Measurements from ENCODE around the gene BRAT1.

The BRAT1 gene

DNA sequence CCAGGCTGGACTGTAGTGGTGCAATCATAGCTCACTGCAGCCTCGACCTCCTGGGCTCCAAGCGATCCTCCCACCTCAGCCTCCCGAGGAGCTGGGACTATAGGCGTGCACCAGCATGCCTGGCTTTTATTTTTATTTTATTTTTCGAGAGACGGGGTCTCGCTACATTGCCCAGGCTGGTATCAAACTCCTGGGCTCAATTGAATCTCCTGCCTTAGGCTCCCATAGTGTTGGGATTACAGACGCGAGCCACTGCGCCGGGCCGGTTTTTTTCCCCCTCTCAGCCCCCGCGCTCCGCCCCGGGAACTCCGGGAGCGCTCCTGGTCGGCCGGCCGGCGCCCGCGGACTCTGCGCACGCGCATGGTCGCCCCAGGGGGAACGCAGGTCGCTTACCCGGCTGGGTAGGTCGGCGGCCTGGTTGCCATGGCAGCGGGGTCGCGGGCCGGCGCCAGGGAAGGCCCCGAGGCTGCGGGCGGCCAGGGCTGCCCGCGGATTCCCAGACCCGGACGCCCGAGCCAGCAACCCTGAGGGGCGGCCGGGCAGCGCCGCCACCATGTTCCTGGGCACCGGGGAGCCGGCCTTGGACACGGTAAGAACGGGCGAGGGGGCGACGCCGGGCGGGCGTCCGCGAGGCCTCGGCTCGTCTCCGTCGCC lies 3.4 kb upstream of the BRAT1 start, which contains the start of gene IQCE:
Gene IQCE (plus strand): TSS at position 351 of the 654 bp plus-strand sequence. CDS start 203 bp downstream, at position 554.
- no peaks in the 10 kb centered on the region for H3K27me3 Mint-ChIP-seq (ENCODE audit: low read depth)
- peak within 1 kb of the TSS; percentile 76 for H3K4me3 Mint-ChIP-seq
- no peaks in the 10 kb centered on the region for H3K9me3 Mint-ChIP-seq
- H3K36me3 Mint-ChIP-seq (ENCODE audit: low read depth), result peaks cover 1% of the 10 kb centered on the region
- H3K4me1 Mint-ChIP-seq (ENCODE audit: low read depth), result peaks cover 25% of the 10 kb centered on the region
- peak within 1 kb of the TSS; percentile 31 for H3K27ac Mint-ChIP-seq

- Mint-ChIP-seq H3K36me3 (ENCODE audit: low read depth) (peaks cover 11% of the 10 kb centered on the region), H3K4me3 (peak overlapping the region; percentile 86), H3K27me3 (ENCODE audit: low read depth) (no peaks in the 10 kb centered on the region), H3K27ac (peak overlapping the region; percentile 81), H3K9me3 (no peaks in the 10 kb centered on the region), H3K4me1 (ENCODE audit: low read depth) (peaks cover 24% of the 10 kb centered on the region)
Observed at GRCh38 chr7:2554661-2555111, 638 bp downstream of the BRAT1 start.

GRCh38 chr7:2553831-2554581 lies 1.3 kb downstream of the BRAT1 start:
- Mint-ChIP-seq H3K36me3 (ENCODE audit: low read depth) (peaks cover 16% of the 10 kb centered on the region), H3K9me3 (no peaks in the 10 kb centered on the region), H3K27ac (peak overlapping the region; percentile 81), H3K4me3 (peak overlapping the region; percentile 86), H3K27me3 (ENCODE audit: low read depth) (no peaks in the 10 kb centered on the region), H3K4me1 (ENCODE audit: low read depth) (peaks cover 26% of the 10 kb centered on the region)

- no peaks in the 10 kb centered on the region for H3K9me3 Mint-ChIP-seq
- H3K4me1 Mint-ChIP-seq (ENCODE audit: low read depth), result peaks cover 26% of the 10 kb centered on the region
- H3K27me3 Mint-ChIP-seq (ENCODE audit: low read depth), result no peaks in the 10 kb centered on the region
- H3K4me3 Mint-ChIP-seq, result peak overlapping the region; percentile 20
- peaks cover 19% of the 10 kb centered on the region for H3K36me3 Mint-ChIP-seq (ENCODE audit: low read depth)
- H3K27ac Mint-ChIP-seq, result no peak overlapping the region
Observed at GRCh38 chr7:2553108-2553507, 2.2 kb downstream of the BRAT1 start.

GRCh38 chr7:2551418-2551817 lies 3.9 kb downstream of the BRAT1 start:
- Mint-ChIP-seq H3K4me3 (no peak overlapping the region), H3K9me3 (no peaks in the 10 kb centered on the region), H3K36me3 (ENCODE audit: low read depth) (peaks cover 24% of the 10 kb centered on the region), H3K27me3 (ENCODE audit: low read depth) (no peaks in the 10 kb centered on the region), H3K27ac (no peak overlapping the region), H3K4me1 (ENCODE audit: low read depth) (peaks cover 22% of the 10 kb centered on the region)

DNA sequence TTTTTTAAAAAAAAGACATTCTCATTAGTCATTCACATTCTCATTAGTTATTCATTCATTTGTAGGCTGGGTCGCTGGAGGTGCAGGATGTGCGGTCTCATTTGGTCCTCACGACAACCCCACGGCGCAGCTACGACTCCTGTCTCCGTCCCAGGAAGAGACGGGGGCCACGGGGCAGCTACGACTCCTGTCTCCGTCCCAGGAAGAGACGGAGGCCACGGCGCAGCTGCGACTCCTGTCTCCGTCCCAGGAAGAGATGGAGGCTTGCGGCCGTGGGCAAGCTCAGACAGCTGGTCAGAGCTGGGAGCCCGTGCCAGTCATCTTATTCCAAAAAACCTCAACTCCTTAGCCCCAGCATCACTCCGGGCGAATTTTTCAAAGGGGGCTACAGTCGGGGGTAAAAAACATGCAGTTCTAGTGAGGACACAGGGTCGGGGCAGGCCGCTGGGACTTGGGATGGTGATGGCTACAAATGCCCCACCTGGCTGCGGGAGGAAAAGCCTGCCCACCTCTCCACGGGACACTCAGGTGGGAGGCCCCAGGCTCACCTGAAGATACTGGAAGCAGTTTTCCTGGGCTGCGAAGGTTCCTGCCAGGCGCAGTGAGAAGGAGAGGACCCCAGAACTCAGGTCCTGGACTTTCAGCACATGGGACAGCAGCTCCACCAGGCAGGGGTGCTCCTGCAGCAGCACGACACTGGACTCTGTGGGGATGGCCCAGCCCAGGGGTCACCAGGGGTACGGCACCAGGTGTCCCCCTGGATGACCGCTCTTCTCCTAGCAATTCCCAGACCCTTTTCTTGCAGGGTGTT lies 8.3 kb downstream of the BRAT1 start:
- Mint-ChIP-seq H3K9me3 (no peaks in the 10 kb centered on the region), H3K27me3 (ENCODE audit: low read depth) (no peaks in the 10 kb centered on the region), H3K36me3 (ENCODE audit: low read depth) (peaks cover 22% of the 10 kb centered on the region), H3K27ac (no peak overlapping the region), H3K4me3 (no peak overlapping the region), H3K4me1 (ENCODE audit: low read depth) (peaks cover 6% of the 10 kb centered on the region)

DNA sequence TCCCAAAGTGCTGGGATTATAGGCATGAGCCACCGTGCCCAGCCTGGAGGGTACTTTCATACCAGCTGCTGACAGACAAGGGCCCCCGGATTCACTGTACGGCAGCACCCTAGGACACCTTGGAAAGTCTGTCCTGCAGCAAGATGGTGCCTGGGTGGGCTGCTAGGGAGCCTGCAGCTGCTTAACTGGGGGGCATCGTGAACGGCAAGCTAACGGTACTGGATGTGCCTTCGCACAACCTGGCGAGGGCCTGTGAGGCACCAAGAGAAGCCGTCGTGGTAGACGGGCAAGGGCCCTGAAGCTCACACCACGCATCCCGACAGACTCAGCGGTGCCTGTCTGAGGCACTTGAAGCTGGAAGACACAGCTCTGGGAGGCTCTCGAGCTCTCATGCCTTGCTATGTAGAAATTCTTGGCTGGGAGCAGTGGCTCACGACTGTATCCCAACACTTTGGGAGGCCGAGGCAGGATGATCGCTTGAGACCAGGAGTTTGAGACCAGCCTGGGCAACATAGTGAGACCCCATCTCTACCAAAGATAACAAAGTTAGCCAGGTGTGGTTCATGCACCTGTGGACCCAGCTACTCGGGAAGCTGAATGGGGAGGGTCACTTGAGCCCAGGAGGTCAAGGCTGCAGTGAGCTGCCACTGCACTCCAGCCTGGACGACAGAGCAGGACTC lies 9.4 kb downstream of the BRAT1 start:
- H3K27ac Mint-ChIP-seq, result no peak overlapping the region
- peaks cover 20% of the 10 kb centered on the region for H3K36me3 Mint-ChIP-seq (ENCODE audit: low read depth)
- peaks cover 4% of the 10 kb centered on the region for H3K4me1 Mint-ChIP-seq (ENCODE audit: low read depth)
- no peak overlapping the region for H3K4me3 Mint-ChIP-seq
- H3K27me3 Mint-ChIP-seq (ENCODE audit: low read depth), result no peaks in the 10 kb centered on the region
- H3K9me3 Mint-ChIP-seq, result no peaks in the 10 kb centered on the region

DNA sequence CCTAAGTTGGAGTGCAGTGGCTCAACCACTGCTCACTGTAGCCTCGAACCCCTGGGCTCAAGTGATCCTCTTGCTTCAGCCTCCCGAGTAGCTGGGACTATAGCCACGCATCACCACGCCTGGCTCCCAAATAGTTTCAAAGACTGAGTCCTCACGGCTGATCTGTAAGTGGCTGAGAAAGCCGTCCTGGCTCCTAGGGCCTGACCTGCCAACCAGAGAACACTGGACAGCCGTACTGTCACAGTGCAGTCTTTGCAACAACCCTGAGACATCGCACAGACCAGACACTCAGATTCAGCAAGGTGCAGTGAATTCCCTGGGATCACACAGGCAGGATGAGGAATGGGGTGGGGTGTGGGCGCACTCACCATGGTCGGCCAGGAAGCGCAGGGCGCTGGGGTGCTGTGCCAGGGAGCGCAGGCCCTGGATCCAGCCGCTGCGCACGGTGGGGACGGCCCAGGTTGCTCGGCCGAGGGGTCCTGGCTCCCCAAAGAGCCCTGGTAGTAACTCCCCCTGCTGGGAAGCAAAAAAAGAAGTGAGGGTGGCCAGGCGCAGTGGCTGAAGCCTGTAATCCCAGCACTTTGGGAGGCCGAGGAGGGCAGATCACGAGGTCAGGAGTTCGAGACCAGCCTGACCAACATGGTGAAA lies 10.7 kb downstream of the BRAT1 start:
- Mint-ChIP-seq H3K27me3 (ENCODE audit: low read depth) (no peaks in the 10 kb centered on the region), H3K36me3 (ENCODE audit: low read depth) (peaks cover 18% of the 10 kb centered on the region), H3K9me3 (no peaks in the 10 kb centered on the region), H3K27ac (no peak overlapping the region), H3K4me3 (no peak overlapping the region), H3K4me1 (ENCODE audit: low read depth) (peaks cover 2% of the 10 kb centered on the region)

- no peaks in the 10 kb centered on the region for H3K27me3 Mint-ChIP-seq (ENCODE audit: low read depth)
- no peaks in the 10 kb centered on the region for H3K4me1 Mint-ChIP-seq (ENCODE audit: low read depth)
- H3K36me3 Mint-ChIP-seq (ENCODE audit: low read depth), result peaks cover 10% of the 10 kb centered on the region
- no peaks in the 10 kb centered on the region for H3K9me3 Mint-ChIP-seq
- no peak overlapping the region for H3K27ac Mint-ChIP-seq
- H3K4me3 Mint-ChIP-seq, result no peak overlapping the region
Observed at GRCh38 chr7:2542916-2543871, 12.1 kb downstream of the BRAT1 start.

- Mint-ChIP-seq H3K27ac (no peak overlapping the region), H3K36me3 (ENCODE audit: low read depth) (peaks cover 4% of the 10 kb centered on the region)
Observed at GRCh38 chr7:2542011-2542915, 13.1 kb downstream of the BRAT1 start.

GRCh38 chr7:2541291-2542010 lies 13.9 kb downstream of the BRAT1 start:
- H3K27ac Mint-ChIP-seq, result no peak overlapping the region

More at GRCh38 chr7:2542011-2542915, 13.1 kb downstream of the BRAT1 start:
- H3K27me3 Mint-ChIP-seq (ENCODE audit: low read depth), result no peaks in the 10 kb centered on the region
- H3K9me3 Mint-ChIP-seq, result no peaks in the 10 kb centered on the region
- H3K4me3 Mint-ChIP-seq, result no peak overlapping the region
- no peaks in the 10 kb centered on the region for H3K4me1 Mint-ChIP-seq (ENCODE audit: low read depth)

GRCh38 chr7:2540641-2541051 lies 14.7 kb downstream of the BRAT1 start:
- Mint-ChIP-seq H3K4me1 (ENCODE audit: low read depth) (no peaks in the 10 kb centered on the region), H3K27ac (no peak overlapping the region), H3K9me3 (no peaks in the 10 kb centered on the region), H3K36me3 (ENCODE audit: low read depth) (peaks cover 4% of the 10 kb centered on the region), H3K4me3 (no peak overlapping the region), H3K27me3 (ENCODE audit: low read depth) (no peaks in the 10 kb centered on the region)

More at GRCh38 chr7:2541291-2542010, 13.9 kb downstream of the BRAT1 start:
- Mint-ChIP-seq H3K4me3 (no peak overlapping the region), H3K9me3 (no peaks in the 10 kb centered on the region), H3K36me3 (ENCODE audit: low read depth) (peaks cover 4% of the 10 kb centered on the region), H3K4me1 (ENCODE audit: low read depth) (no peaks in the 10 kb centered on the region), H3K27me3 (ENCODE audit: low read depth) (no peaks in the 10 kb centered on the region)

All from T-helper 1 cell treated with Interleukin-12 subunit alpha and Interleukin-12 subunit beta and Interleukin-4 antibody, amounts not matched to agents 30 μg/mL and 1 μg/mL, for 36 hours (primary cell).